ENCODE measurements around the gene STPG3.

The STPG3 gene

GRCh38 chr9:137286975-137287383 lies 35.9 kb downstream of the STPG3 start:
- no peaks in the 10 kb centered on the region for H3K9me3 ChIP-seq
- no peaks in the 10 kb centered on the region for H3K27me3 ChIP-seq
- DNase-seq, result peak; percentile 77
- no peak overlapping the region for H3K4me3 ChIP-seq (ENCODE audit: low read depth, low read length)
- peak; percentile 79 for TF ChIP-seq CTCF (IDR thresholded peaks at IDR 0.05; ENCODE audit: low read depth, low read length)
- H3K4me1 ChIP-seq, result no peaks in the 10 kb centered on the region
- no peaks in the 10 kb centered on the region for H3K36me3 ChIP-seq

- no peak for TF ChIP-seq CTCF (IDR thresholded peaks at IDR 0.05; ENCODE audit: low read depth, low read length)
- H3K9me3 ChIP-seq, result peaks cover 7% of the 10 kb centered on the region
- peaks cover 6% of the 10 kb centered on the region; the same call in 1 of the 2 replicates for H3K27me3 ChIP-seq
- no peak overlapping the region for H3K4me3 ChIP-seq (ENCODE audit: low read depth, low read length)
- H3K4me1 ChIP-seq, result peaks cover 10% of the 10 kb centered on the region
- no peaks in the 10 kb centered on the region for H3K36me3 ChIP-seq
- no peak for DNase-seq
These were observed 42.0 kb downstream of the STPG3 start for GRCh38 chr9:137293094-137293481.

GRCh38 chr9:137293482-137294090 lies 42.5 kb downstream of the STPG3 start:
- no peak for DNase-seq
- peaks cover 7% of the 10 kb centered on the region for H3K9me3 ChIP-seq
- peaks cover 6% of the 10 kb centered on the region; the same call in 1 of the 2 replicates for H3K27me3 ChIP-seq
- H3K4me1 ChIP-seq, result peaks cover 10% of the 10 kb centered on the region
- H3K36me3 ChIP-seq, result no peaks in the 10 kb centered on the region
- H3K4me3 ChIP-seq (ENCODE audit: low read depth, low read length), result no peak overlapping the region
- no peak for TF ChIP-seq CTCF (IDR thresholded peaks at IDR 0.05; ENCODE audit: low read depth, low read length)

GRCh38 chr9:137294091-137294680 lies 43.1 kb downstream of the STPG3 start:
- TF ChIP-seq CTCF (IDR thresholded peaks at IDR 0.05; ENCODE audit: low read depth, low read length), result no peak
- no peak overlapping the region for H3K4me3 ChIP-seq (ENCODE audit: low read depth, low read length)
- H3K27me3 ChIP-seq, result peaks cover 6% of the 10 kb centered on the region; the same call in 1 of the 2 replicates
- no peaks in the 10 kb centered on the region for H3K36me3 ChIP-seq
- peak; percentile 60 for DNase-seq
- H3K9me3 ChIP-seq, result peaks cover 7% of the 10 kb centered on the region
- peaks cover 10% of the 10 kb centered on the region for H3K4me1 ChIP-seq

- Histone ChIP-seq H3K4me1 (peaks cover 10% of the 10 kb centered on the region), H3K4me3 (ENCODE audit: low read depth, low read length) (no peak overlapping the region), H3K9me3 (peaks cover 7% of the 10 kb centered on the region), H3K36me3 (no peaks in the 10 kb centered on the region), H3K27me3 (peaks cover 6% of the 10 kb centered on the region; the same call in 1 of the 2 replicates)
- DNase-seq, result peak; percentile 36
- peak; percentile 24; the same call in 1 of the 2 replicates for TF ChIP-seq CTCF (IDR thresholded peaks at IDR 0.05; ENCODE audit: low read depth, low read length)
These were observed 43.7 kb downstream of the STPG3 start for GRCh38 chr9:137294681-137295237.

Data from BE2C (cell line).